Gastroesophageal sphincter (tissue), 4 donors: ENCODE measurements around the gene ZFX. TPM values are rescaled to one million over a fixed set of nuclear protein-coding genes. Genes with fewer than 3 reads are reported as not detected.

Experiments
- ATAC-seq: fragments of 150-250 bp; one replicate; pipeline ENCODE4 v1.9.1; 2016; ENCODE audit warnings: mild to moderate bottlenecking, moderate library complexity
- H3K27ac ChIP-seq, 4 donors: fragments of 200-600 bp; sonication (generic) in 3 of 4; 1 replicate in 3 of 4; 2 replicates in 1 of 4; pipeline ENCODE4 v1.5.1; 2016 to 2019
- H3K27me3 ChIP-seq: fragments of 200-600 bp; sonication (generic); one replicate; pipeline ENCODE4 v1.5.1; 2019
- H3K36me3 ChIP-seq, 2 donors: fragments of 200-600 bp; sonication (generic); one replicate each; pipeline ENCODE4 v1.5.1; 2019; ENCODE audit warnings: control low read depth in 1 of 2
- H3K4me1 ChIP-seq, 3 donors: fragments of 200-600 bp; sonication (generic); 1 replicate in 2 of 3; 2 replicates in 1 of 3; pipeline ENCODE4 v1.5.1; 2016 to 2019; ENCODE audit warnings: control low read depth in 2 of 3
- H3K4me3 ChIP-seq, 2 donors: fragments of 200-600 bp; sonication (generic); one replicate each; pipeline ENCODE4 v1.5.1; 2019; ENCODE audit warnings: mild to moderate bottlenecking in 1 of 2, moderate library complexity in 1 of 2
- H3K9me3 ChIP-seq, 3 donors: fragments of 200-600 bp; sonication (generic); one replicate each; pipeline ENCODE4 v1.5.1; 2017 to 2019; ENCODE audit warnings: control low read depth in 2 of 3
- EP300 ChIP-seq: sonication (generic); formaldehyde crosslinking; IDR thresholded peaks from one replicate; pipeline ENCODE4 v1.6.1; 2017; ENCODE audit warnings: antibody characterized with exemption, mild to moderate bottlenecking
- POLR2A ChIP-seq, 2 donors: fragments of 450-650 bp; IDR thresholded peaks; one replicate each; pipeline ENCODE4 v1.6.1; 2017; ENCODE audit warnings: antibody characterized with exemption in 2 of 2, mild to moderate bottlenecking in 2 of 2, moderate library complexity in 1 of 2
- POLR2AphosphoS5 ChIP-seq: sonication (generic); formaldehyde crosslinking; IDR thresholded peaks from one replicate; pipeline ENCODE4 v1.6.1; 2017; ENCODE audit warnings: antibody characterized with exemption
- WGBS, 2 donors: methylation state at CpG; one replicate each; pipeline ENCODE4 v1.1.5; 2018; ENCODE audit warnings: low coverage in 1 of 2; 5-methylcytosine and 5-hydroxymethylcytosine counted together
- total RNA-seq, 4 donors: library from RNA; depleted of rRNA; stranded (reverse); fragments of >200 nt; gene quantifications; one replicate each; pipeline ENCODE4 v1.1.0, GENCODE V29; 2016
- TF ChIP-seq, protein P1 (sequence below), 4 experiments: fragments of 200-600 bp in 2 of 4; fragments of 450-650 bp in 2 of 4; sonication (generic) in 1 of 4; IDR thresholded peaks; one replicate each; pipeline ENCODE4 v1.5.1; 2017 to 2019; ENCODE audit warnings: antibody characterized with exemption in 4 of 4, mild to moderate bottlenecking in 2 of 4, moderate library complexity in 2 of 4

Gene ZFX
- total RNA-seq, 4 donors from 2014 or later, result 59.6 to 94.3 (median 63.1) TPM

DNA sequence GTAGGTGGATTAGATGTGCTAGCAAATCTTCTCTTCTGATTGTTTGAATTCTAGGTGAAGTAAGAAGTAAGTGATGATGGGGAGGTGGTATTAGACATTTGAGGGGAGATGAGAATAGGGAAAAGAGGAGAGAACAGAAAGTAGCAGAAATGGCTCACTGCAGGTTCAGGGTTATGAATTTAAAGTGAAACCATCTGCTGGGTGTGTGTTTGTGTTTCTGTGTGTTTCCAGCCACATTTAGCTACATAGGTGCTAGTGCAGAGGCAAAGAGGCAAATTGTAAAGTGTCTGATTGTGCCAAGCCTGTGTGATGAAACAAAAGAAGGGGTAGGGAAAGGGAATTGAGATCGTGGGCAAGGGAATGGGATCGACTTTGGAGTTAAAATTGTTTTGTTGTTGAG lies 50.6 kb downstream of the ZFX start:
- no peak for ATAC-seq
- H3K27ac ChIP-seq, result no peak overlapping the region
- TF ChIP-seq, protein P1, sequence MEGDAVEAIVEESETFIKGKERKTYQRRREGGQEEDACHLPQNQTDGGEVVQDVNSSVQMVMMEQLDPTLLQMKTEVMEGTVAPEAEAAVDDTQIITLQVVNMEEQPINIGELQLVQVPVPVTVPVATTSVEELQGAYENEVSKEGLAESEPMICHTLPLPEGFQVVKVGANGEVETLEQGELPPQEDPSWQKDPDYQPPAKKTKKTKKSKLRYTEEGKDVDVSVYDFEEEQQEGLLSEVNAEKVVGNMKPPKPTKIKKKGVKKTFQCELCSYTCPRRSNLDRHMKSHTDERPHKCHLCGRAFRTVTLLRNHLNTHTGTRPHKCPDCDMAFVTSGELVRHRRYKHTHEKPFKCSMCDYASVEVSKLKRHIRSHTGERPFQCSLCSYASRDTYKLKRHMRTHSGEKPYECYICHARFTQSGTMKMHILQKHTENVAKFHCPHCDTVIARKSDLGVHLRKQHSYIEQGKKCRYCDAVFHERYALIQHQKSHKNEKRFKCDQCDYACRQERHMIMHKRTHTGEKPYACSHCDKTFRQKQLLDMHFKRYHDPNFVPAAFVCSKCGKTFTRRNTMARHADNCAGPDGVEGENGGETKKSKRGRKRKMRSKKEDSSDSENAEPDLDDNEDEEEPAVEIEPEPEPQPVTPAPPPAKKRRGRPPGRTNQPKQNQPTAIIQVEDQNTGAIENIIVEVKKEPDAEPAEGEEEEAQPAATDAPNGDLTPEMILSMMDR (IDR thresholded peaks at IDR 0.05), result no peak
- TF ChIP-seq POLR2A (IDR thresholded peaks at IDR 0.05), result no peak
- TF ChIP-seq EP300, result no peak
- no peak for TF ChIP-seq POLR2AphosphoS5
- H3K4me3 ChIP-seq, result no peak overlapping the region
- no peaks in the 10 kb centered on the region for H3K36me3 ChIP-seq
- H3K27me3 ChIP-seq, result no peaks in the 10 kb centered on the region
- 59 to 76% methylated on average over 2 of the region's 2 CpGs for WGBS, 2 donors
- no peaks in the 10 kb centered on the region for H3K9me3 ChIP-seq
- peaks cover 0 to 43% (median 4%) of the 10 kb centered on the region in 3 donors for H3K4me1 ChIP-seq

DNA sequence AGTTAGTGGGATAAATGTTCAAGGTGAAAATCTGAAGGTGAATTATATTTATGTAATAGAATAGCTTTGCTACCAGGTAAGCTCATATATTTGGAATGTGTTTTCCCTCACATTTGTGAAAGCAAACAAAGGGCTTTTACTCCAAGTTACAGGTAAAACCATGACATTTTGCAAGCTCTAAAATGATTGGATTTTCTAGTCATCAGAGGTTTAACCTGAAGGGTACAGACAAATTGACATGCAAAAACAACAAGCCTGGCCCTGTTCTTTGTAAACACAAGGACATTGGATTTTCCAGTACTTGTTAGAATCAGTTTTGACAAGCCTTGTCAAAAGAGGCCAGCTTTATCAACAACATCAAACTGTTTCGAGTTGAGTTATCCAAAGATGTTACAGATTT lies 51.7 kb downstream of the ZFX start:
- Histone ChIP-seq H3K27ac (no peak overlapping the region), H3K36me3 (no peaks in the 10 kb centered on the region), H3K27me3 (no peaks in the 10 kb centered on the region), H3K4me3 (no peak overlapping the region), H3K9me3 (no peaks in the 10 kb centered on the region), H3K4me1 (peaks cover 0 to 43% (median 4%) of the 10 kb centered on the region in 3 donors)
- WGBS, 2 donors, result 43% methylated on average over 1 of the region's 1 CpG
- TF ChIP-seq EP300 (no peak), POLR2A (IDR thresholded peaks at IDR 0.05) (no peak), POLR2AphosphoS5 (no peak)
- TF ChIP-seq, protein P1 (IDR thresholded peaks at IDR 0.05), result no peak
- ATAC-seq, result no peak

DNA sequence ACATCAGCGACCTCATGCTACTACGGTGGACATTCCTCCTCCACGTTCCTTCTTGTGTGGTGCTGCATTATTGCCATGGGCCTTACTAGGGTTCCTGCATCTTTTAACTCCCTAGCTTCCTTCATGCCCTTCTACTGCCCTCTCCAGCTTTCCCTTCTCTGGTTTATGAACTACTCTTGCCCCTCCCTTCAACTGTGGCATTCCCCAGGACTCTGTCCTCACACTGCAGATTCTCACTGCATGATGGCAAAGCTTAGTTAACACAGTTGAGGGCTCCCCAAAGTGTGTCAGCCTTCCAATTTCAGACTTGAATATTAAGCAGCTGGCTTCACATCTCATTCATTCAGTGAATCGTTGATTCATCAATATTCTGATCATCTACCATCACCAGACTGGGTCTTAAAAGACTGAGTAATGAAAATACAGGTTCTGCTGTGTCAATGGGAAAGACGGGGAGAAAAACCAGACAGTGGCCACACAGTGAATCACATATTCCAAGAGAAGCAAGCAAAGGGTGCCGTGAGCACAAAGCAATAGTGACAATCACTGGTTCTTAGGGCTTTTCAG lies 53.0 kb downstream of the ZFX start:
- ATAC-seq, result no peak
- H3K4me3 ChIP-seq, result no peak overlapping the region
- no peak for TF ChIP-seq POLR2AphosphoS5
- no peak for TF ChIP-seq EP300
- TF ChIP-seq, protein P1 (IDR thresholded peaks at IDR 0.05), result no peak
- TF ChIP-seq POLR2A (IDR thresholded peaks at IDR 0.05), result no peak
- 70 to 85% methylated on average over 3 to 6 of the region's 6 CpGs for WGBS, 2 donors
- peaks cover 0 to 43% (median 4%) of the 10 kb centered on the region in 3 donors for H3K4me1 ChIP-seq
- no peaks in the 10 kb centered on the region for H3K27me3 ChIP-seq
- no peaks in the 10 kb centered on the region for H3K9me3 ChIP-seq
- no peaks in the 10 kb centered on the region for H3K36me3 ChIP-seq
- no peak overlapping the region for H3K27ac ChIP-seq

DNA sequence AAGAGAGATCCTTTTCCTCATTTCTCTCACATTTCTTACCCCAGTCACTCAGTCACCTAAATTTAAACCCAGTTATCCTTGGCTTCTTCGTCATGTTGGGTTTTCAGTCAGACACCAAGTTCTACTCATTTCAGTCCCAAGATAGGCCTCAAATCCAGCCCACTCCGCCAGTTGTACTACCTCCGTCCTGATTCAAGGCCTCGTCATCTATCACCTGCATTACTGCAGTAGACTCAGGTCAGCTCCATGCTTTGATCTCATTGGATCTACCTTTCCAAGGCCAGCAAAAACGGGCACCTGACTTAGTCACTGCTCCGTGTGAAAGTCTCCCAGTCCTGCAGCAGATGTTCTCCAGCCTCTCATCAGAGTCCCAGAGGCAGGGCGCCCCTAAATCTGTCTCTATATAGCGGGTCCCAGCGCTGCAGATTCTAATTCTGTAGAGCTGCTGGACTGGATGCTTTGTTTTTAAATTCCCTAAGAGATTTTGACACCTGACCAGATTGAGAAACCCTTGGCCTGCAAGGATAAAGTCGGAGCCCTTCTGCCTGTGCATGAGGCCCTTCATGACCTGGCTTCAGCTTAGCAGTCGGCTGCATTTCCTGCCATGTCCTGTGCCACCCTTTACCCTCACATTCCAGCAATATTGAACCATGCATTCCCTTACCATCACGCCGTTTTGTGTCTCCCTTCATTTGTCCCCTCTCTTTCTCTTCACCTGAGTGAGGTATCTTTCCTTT lies 53.7 kb downstream of the ZFX start:
- Histone ChIP-seq H3K36me3 (peaks cover 0 to 4% of the 10 kb centered on the region in 2 donors), H3K4me3 (no peak overlapping the region), H3K4me1 (peaks cover 0 to 43% (median 4%) of the 10 kb centered on the region in 3 donors), H3K27ac (no peak overlapping the region), H3K9me3 (no peaks in the 10 kb centered on the region), H3K27me3 (no peaks in the 10 kb centered on the region)
- TF ChIP-seq, protein P1 (IDR thresholded peaks at IDR 0.05), result no peak
- TF ChIP-seq POLR2A (IDR thresholded peaks at IDR 0.05) (no peak), POLR2AphosphoS5 (no peak), EP300 (no peak)
- no peak for ATAC-seq
- 91 to 96% methylated on average over 8 of the region's 13 CpGs for WGBS, 2 donors

DNA sequence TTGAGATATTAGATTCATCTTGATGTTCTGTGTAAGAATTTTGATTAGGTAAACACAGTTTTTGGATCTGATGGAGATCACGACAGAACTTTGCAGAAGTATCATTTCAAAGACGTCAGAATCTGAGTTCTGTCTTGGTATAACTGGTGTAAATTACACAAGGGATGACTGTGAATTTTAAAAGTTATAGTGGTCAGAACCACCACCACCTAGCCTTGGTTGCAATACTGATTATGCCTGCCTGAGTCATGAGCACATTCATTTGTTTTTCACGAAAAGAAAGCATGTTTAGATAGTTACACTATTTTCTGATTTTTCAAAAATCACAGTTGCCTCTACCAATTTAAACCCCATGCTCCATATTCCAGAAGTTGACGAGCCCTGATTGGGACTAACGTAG lies 54.8 kb downstream of the ZFX start:
- Histone ChIP-seq H3K4me1 (peaks cover 0 to 43% (median 4%) of the 10 kb centered on the region in 3 donors), H3K27me3 (no peaks in the 10 kb centered on the region), H3K36me3 (peaks cover 0 to 15% of the 10 kb centered on the region in 2 donors), H3K9me3 (no peaks in the 10 kb centered on the region), H3K27ac (no peak overlapping the region), H3K4me3 (no peak overlapping the region)
- 61 to 86% methylated on average over 4 to 5 of the region's 5 CpGs for WGBS, 2 donors
- ATAC-seq, result no peak
- TF ChIP-seq, protein P1 (IDR thresholded peaks at IDR 0.05), result no peak
- no peak for TF ChIP-seq POLR2AphosphoS5
- TF ChIP-seq EP300, result no peak
- no peak for TF ChIP-seq POLR2A (IDR thresholded peaks at IDR 0.05)
